Spleen (tissue), 7 donors: ENCODE results near the gene CLASP1.

Source experiments
- POLR2A ChIP-seq, 3 donors: fragments of 450-650 bp; IDR thresholded peaks; one replicate each; pipeline ENCODE4 v1.5.1; 2017; ENCODE audit warnings: antibody characterized with exemption in 3 of 3, mild to moderate bottlenecking in 1 of 3
- POLR2AphosphoS5 ChIP-seq, 3 donors: sonication (generic); formaldehyde crosslinking; IDR thresholded peaks; one replicate each; pipeline ENCODE4 v1.5.1; 2017; ENCODE audit warnings: antibody characterized with exemption in 3 of 3
- TF ChIP-seq, protein P1 (sequence below), 11 experiments: fragments of 200-600 bp in 7 of 11; fragments of 450-650 bp in 4 of 11; sonication (generic) in 4 of 11; IDR thresholded peaks in 8 of 11; conservative IDR thresholded peaks in 3 of 11; 1 replicate in 7 of 11; 2 replicates in 4 of 11; pipeline versions ENCODE4 v1.4.0 to v1.8.0; 2016 to 2021; ENCODE audit warnings: antibody characterized with exemption in 11 of 11, inconsistent platforms in 4 of 11, mild to moderate bottlenecking in 1 of 11
- donor health status: DM: no; HTN: no; CAD: no; lungs with moderate emphysema.
- donor health status: DM: no; HTN: no; CAD: no.
- donor health status: DM: no; HTN: no; CAD: no.

DNA sequence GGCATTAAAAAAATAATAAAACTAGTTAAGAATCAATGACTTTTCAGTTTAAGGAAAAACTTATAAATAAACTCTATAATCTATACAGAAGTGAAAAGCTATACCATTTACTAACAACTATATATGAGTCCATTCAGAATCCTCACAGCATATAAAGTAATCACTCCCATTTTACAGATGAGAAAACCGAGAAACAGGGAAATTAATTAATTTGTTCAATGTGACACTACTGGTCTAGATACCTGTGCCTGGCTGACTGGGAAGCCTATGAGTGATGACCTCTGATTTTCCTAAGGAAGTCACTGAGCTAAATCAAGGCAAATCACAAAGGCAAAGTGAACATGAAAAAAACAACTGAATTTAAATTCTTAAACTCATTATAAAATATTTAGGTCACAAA, 218.0 kb downstream of the CLASP1 start:
- TF ChIP-seq, protein P1, sequence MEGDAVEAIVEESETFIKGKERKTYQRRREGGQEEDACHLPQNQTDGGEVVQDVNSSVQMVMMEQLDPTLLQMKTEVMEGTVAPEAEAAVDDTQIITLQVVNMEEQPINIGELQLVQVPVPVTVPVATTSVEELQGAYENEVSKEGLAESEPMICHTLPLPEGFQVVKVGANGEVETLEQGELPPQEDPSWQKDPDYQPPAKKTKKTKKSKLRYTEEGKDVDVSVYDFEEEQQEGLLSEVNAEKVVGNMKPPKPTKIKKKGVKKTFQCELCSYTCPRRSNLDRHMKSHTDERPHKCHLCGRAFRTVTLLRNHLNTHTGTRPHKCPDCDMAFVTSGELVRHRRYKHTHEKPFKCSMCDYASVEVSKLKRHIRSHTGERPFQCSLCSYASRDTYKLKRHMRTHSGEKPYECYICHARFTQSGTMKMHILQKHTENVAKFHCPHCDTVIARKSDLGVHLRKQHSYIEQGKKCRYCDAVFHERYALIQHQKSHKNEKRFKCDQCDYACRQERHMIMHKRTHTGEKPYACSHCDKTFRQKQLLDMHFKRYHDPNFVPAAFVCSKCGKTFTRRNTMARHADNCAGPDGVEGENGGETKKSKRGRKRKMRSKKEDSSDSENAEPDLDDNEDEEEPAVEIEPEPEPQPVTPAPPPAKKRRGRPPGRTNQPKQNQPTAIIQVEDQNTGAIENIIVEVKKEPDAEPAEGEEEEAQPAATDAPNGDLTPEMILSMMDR (IDR thresholded peaks at IDR 0.05 in 8 of 11, conservative IDR thresholded peaks at IDR 0.05 in 3 of 11) = no peak
- no peak for TF ChIP-seq POLR2A (IDR thresholded peaks at IDR 0.05)
- TF ChIP-seq POLR2AphosphoS5 (IDR thresholded peaks at IDR 0.05) = no peak
